Endothelial cell of umbilical vein (primary cell): ENCODE data around the gene DCAF4L1. TPM values are rescaled to one million over a fixed set of nuclear protein-coding genes. Genes with fewer than 3 reads are reported as not detected.

Source experiments
- BruUV-seq: library from RNA; stranded (reverse); fragments of 400-500 nt; replicated peaks from 2 replicates; lab custom pipeline; 2021; lab: Mats Ljungman, UMichigan
- CTCF ChIA-PET: fragments of 300-600, 350-600 bp; sonication (Branson Sonifier 250); formaldehyde crosslinking; loops from one replicate; lab custom pipeline; 2021; ENCODE audit warnings: antibody characterized with exemption, inconsistent platforms; lab: Charles Lee
- POLR2A ChIA-PET: fragments of 300-600, 350-600 bp; sonication (Branson Sonifier 250); formaldehyde crosslinking; loops from one replicate; lab custom pipeline; 2021; ENCODE audit warnings: antibody characterized with exemption, inconsistent platforms; lab: Charles Lee
- DNase-seq: peaks from one replicate; pipeline ENCODE4 v3.0.0-alpha.2; 2011; ENCODE audit warnings: low read depth, low spot score
- FAIRE-seq: peaks from 2 replicates; lab custom pipeline; 2011; peaks lifted over from hg19 to GRCh38; lab: Jason Lieb, UNC
- H2AFZ ChIP-seq: 2 replicates; pipeline ENCODE4 v1.6.0; 2012; ENCODE audit warnings: low read depth, low read length, control low read depth, inconsistent platforms
- H3K27ac ChIP-seq: 2 replicates; pipeline ENCODE4 v1.5.1; 2011; ENCODE audit warnings: low read depth, mild to moderate bottlenecking, control low read depth, low read length, moderate library complexity; ENCODE audit not compliant: insufficient read depth
- H3K27me3 ChIP-seq, 2 experiments: 2 replicates each; pipeline versions ENCODE4 v1.6.0 to v1.6.1; 2011; ENCODE audit warnings: low read length in 2 of 2, mixed read lengths in 1 of 2; ENCODE audit not compliant: control insufficient read depth in 2 of 2, insufficient read depth in 2 of 2
- H3K36me3 ChIP-seq, 2 experiments: 2 replicates in 1 of 2; 3 replicates in 1 of 2; pipeline ENCODE4 v1.5.1; 2011; ENCODE audit warnings: low read length in 2 of 2, mild to moderate bottlenecking in 1 of 2, moderate library complexity in 1 of 2; ENCODE audit not compliant: control insufficient read depth in 2 of 2, insufficient read depth in 2 of 2; ENCODE audit errors: extremely low read depth in 1 of 2
- H3K4me1 ChIP-seq: 3 replicates; pipeline ENCODE4 v1.5.1; 2011; ENCODE audit warnings: mild to moderate bottlenecking, low read length; ENCODE audit not compliant: control insufficient read depth, insufficient read depth; ENCODE audit errors: extremely low read depth
- H3K4me2 ChIP-seq: 2 replicates; pipeline ENCODE4 v1.6.1; 2011; ENCODE audit warnings: low read length, control low read depth, mixed read lengths; ENCODE audit not compliant: insufficient read depth
- H3K4me3 ChIP-seq, 3 experiments: fragments of 200-600 bp in 1 of 3; sonication (generic), shearing (Covaris generic) in 1 of 3; replicated peaks in 1 of 3; 2 replicates each; pipeline ENCODE4 v1.5.1; 2011 to 2016; ENCODE audit warnings: control low read depth in 3 of 3, low read length in 3 of 3, mild to moderate bottlenecking in 2 of 3, inconsistent platforms in 1 of 3, low read depth in 1 of 3, moderate library complexity in 1 of 3; ENCODE audit not compliant: insufficient read depth in 1 of 3
- H3K79me2 ChIP-seq: 2 replicates; pipeline ENCODE4 v1.6.0; 2012; ENCODE audit warnings: low read length, inconsistent platforms; ENCODE audit not compliant: control insufficient read depth, insufficient read depth
- H3K9ac ChIP-seq: replicated peaks from 2 replicates; pipeline ENCODE3; 2011; ENCODE audit warnings: low read length, control low read depth; ENCODE audit not compliant: insufficient read depth; ENCODE audit errors: extremely low read depth
- H3K9me1 ChIP-seq: replicated peaks from 3 replicates; pipeline ENCODE4 v1.6.0; 2011; ENCODE audit warnings: mild to moderate bottlenecking, low read length; ENCODE audit not compliant: control insufficient read depth, insufficient read depth; ENCODE audit errors: extremely low read depth
- H3K9me3 ChIP-seq: replicated peaks from 2 replicates; pipeline ENCODE4 v1.5.1; 2012; ENCODE audit warnings: low read length, inconsistent platforms; ENCODE audit not compliant: control insufficient read depth, insufficient read depth
- H4K20me1 ChIP-seq: replicated peaks from 2 replicates; pipeline ENCODE3; 2011; ENCODE audit warnings: mild to moderate bottlenecking, low read length; ENCODE audit not compliant: control insufficient read depth, insufficient read depth; ENCODE audit errors: extremely low read depth
- CTCF ChIP-seq, 2 donors: IDR thresholded peaks; 1 replicate in 1 of 2; 2 replicates in 1 of 2; pipeline ENCODE4 v1.5.1; 2011; ENCODE audit warnings: low read length in 2 of 2, mild to moderate bottlenecking in 2 of 2, moderate library complexity in 2 of 2, control low read depth in 1 of 2, inconsistent platforms in 1 of 2, low read depth in 1 of 2; ENCODE audit not compliant: insufficient read depth in 1 of 2; ENCODE audit errors: extremely low read depth in 1 of 2
- EZH2 ChIP-seq: IDR thresholded peaks from 2 replicates; pipeline ENCODE4 v1.6.1; 2012; ENCODE audit warnings: borderline replicate concordance, low read depth, mild to moderate bottlenecking, moderate library complexity, low read length, inconsistent platforms; ENCODE audit not compliant: severe bottlenecking
- FOS ChIP-seq: IDR thresholded peaks from 2 replicates; pipeline ENCODE4 v1.6.1; 2011; ENCODE audit warnings: mild to moderate bottlenecking, low read length, moderate library complexity, borderline replicate concordance; ENCODE audit not compliant: insufficient read depth
- GATA2 ChIP-seq: IDR thresholded peaks from 2 replicates; pipeline ENCODE4 v1.7.0; 2011; ENCODE audit warnings: low read depth, mild to moderate bottlenecking, moderate library complexity, mixed read lengths, low read length; ENCODE audit not compliant: insufficient read length, insufficient read depth
- JUN ChIP-seq: IDR thresholded peaks from 2 replicates; pipeline ENCODE4 v1.6.1; 2011; ENCODE audit warnings: borderline replicate concordance, low read depth; ENCODE audit not compliant: insufficient read length, insufficient read depth
- MYC ChIP-seq: IDR thresholded peaks from one replicate; pipeline ENCODE4 v1.6.1; 2011; ENCODE audit warnings: mild to moderate bottlenecking, low read depth, low read length
- POLR2A ChIP-seq: IDR thresholded peaks from 2 replicates; pipeline ENCODE4 v1.6.1; 2012; ENCODE audit warnings: low read depth, mild to moderate bottlenecking, control low read depth, low read length
- POLR2AphosphoS5 ChIP-seq: IDR thresholded peaks from 2 replicates; pipeline ENCODE4 v1.6.1; 2012; ENCODE audit warnings: low read depth, mild to moderate bottlenecking, control low read depth, low read length, moderate library complexity; ENCODE audit not compliant: insufficient read depth
- dilution Hi-C: fragments of 300-500 bp; cut with MboI; formaldehyde crosslinking; loops from one replicate; pipeline ENCODE4 v1.15.0; 2019; ENCODE audit warnings: low sequenced_read_pairs; ENCODE audit not compliant: extremely low pct_ligation_motif_present
- intact Hi-C: fragments of 100-400 bp; cut with micrococcal nuclease; formaldehyde crosslinking; loops from one replicate; pipeline ENCODE4 v1.10.0; 2022
- polyA plus RNA-seq, 4 experiments: library from polyadenylated mRNA; depleted of rRNA in 3 of 4; stranded (reverse) in 3 of 4; unstranded in 1 of 4; fragments of >200 nt; gene quantifications; 2 replicates each; pipeline versions ENCODE4 v1.2.1 to v1.2.3, GENCODE V29; 2011 to 2012; ENCODE audit warnings: missing spikeins in 1 of 4
- total RNA-seq: library from RNA; stranded (reverse); gene quantifications from 2 replicates; pipeline ENCODE4 v1.2.3, GENCODE V29; 2021
- TF ChIP-seq, protein P1 (sequence below): IDR thresholded peaks from 2 replicates; pipeline ENCODE4 v1.6.1; 2011; ENCODE audit not compliant: insufficient read depth, insufficient read length

The DCAF4L1 gene
- total and polyA plus RNA-seq, 2 donors (not counting 3 experiments of a cell fraction or from before 2014, with no cell fraction given) = 0.06 to 0.15 TPM

GRCh38 chr4:41964401-41964800 lies 17.2 kb upstream of the DCAF4L1 start:
- H3K36me3 ChIP-seq = no peaks in the 10 kb centered on the region
- no peak for TF ChIP-seq CTCF (IDR thresholded peaks at IDR 0.05; ENCODE audit: extremely low read depth in 1 of 2, insufficient read depth in 1 of 2, low read depth in 1 of 2, low read length in 2 of 2)
- TF ChIP-seq, protein P1, sequence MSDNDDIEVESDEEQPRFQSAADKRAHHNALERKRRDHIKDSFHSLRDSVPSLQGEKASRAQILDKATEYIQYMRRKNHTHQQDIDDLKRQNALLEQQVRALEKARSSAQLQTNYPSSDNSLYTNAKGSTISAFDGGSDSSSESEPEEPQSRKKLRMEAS = no peak
- TF ChIP-seq JUN = no peak
- peaks cover 3% of the 10 kb centered on the region for H3K9me1 ChIP-seq
- intact Hi-C loops = no loop called here
- dilution Hi-C loops = no loop called here
- H3K9ac ChIP-seq = no peak overlapping the region
- no peak overlapping the region for H2AFZ ChIP-seq
- no peak overlapping the region for H3K27ac ChIP-seq
- H3K27me3 ChIP-seq = no peaks in the 10 kb centered on the region
- ChIA-PET CTCF (interaction anchor here (1.1 to 1.2 kb wide), 4 partner anchors 12 to 31 kb away, joined by 3 to 4 read pairs (median 4); no protein-coding TSS in a partner anchor), POLR2A (no interaction called here)
- H3K9me3 ChIP-seq = no peaks in the 10 kb centered on the region
- BruUV-seq = no TSS peak
- DNase-seq (no peak), FAIRE-seq (no peak)
- H4K20me1 ChIP-seq = no peaks in the 10 kb centered on the region
- H3K79me2 ChIP-seq = no peaks in the 10 kb centered on the region
- H3K4me1 ChIP-seq = no peaks in the 10 kb centered on the region
- H3K4me3 ChIP-seq = no peak overlapping the region
- H3K4me2 ChIP-seq = no peak overlapping the region

- BruUV-seq = no TSS peak
- TF ChIP-seq POLR2A = no peak
- TF ChIP-seq, protein P1 = no peak
- no peak for TF ChIP-seq JUN
- TF ChIP-seq POLR2AphosphoS5 = no peak
- TF ChIP-seq CTCF (IDR thresholded peaks at IDR 0.05; ENCODE audit: extremely low read depth in 1 of 2, insufficient read depth in 1 of 2, low read depth in 1 of 2, low read length in 2 of 2) = no peak
- no peak for TF ChIP-seq EZH2
- no peak for TF ChIP-seq FOS
- TF ChIP-seq MYC = no peak
- TF ChIP-seq GATA2 = no peak
- Histone ChIP-seq H2AFZ (no peak overlapping the region), H3K9ac (no peak overlapping the region), H3K27ac (no peak overlapping the region), H3K9me3 (no peaks in the 10 kb centered on the region), H4K20me1 (no peaks in the 10 kb centered on the region), H3K36me3 (no peaks in the 10 kb centered on the region), H3K4me2 (no peak overlapping the region), H3K79me2 (no peaks in the 10 kb centered on the region), H3K9me1 (peaks cover 3% of the 10 kb centered on the region), H3K27me3 (no peaks in the 10 kb centered on the region), H3K4me3 (no peak overlapping the region), H3K4me1 (no peaks in the 10 kb centered on the region)
- no peak for DNase-seq
- ChIA-PET POLR2A (no interaction called here), CTCF (interaction anchor here (1.5 to 2.2 kb wide), 2 partner anchors 9 to 10 kb away, joined by 5 to 7 read pairs; no protein-coding TSS in a partner anchor)
- FAIRE-seq = no peak
- intact Hi-C loops = no loop called here
- dilution Hi-C loops = no loop called here
These were observed 14.2 kb upstream of the DCAF4L1 start for GRCh38 chr4:41967392-41967791.
